Fibroblast of upper back skin (primary cell): ENCODE data around the gene RAP2C.
"Not testable (repeated sequence)": the region's sequence is repeated elsewhere in the genome, so short reads cannot be mapped to it uniquely, and the experiment has no call there.

Experiments
- DNase-seq: peaks from one replicate; pipeline ENCODE4 v3.0.0-alpha.2; 2013

Gene RAP2C

GRCh38 chrX:132193872-132194574 lies 25.2 kb downstream of the RAP2C start:
- no peak for DNase-seq

- no peak for DNase-seq
These were observed 27.3 kb downstream of the RAP2C start for GRCh38 chrX:132191938-132192337.

DNA sequence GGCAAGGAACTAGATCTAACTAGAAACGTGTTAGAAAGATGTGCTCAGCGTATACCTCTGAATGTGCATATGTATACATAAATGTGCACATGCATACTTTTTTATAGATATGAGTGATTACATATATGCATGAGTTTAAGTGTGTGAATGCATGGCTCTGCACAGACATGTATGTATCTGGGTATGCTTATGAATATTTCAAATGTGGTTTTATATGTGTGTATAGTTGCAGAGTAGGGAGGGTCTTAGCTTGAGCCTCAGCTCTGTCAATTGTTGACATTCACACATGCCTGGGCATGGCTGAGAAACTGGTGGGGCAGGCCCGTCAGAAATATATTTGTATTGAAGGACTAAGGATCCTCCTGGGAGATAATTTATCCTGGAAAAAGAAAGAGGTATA lies 31.1 kb downstream of the RAP2C start:
- DNase-seq = no peak

GRCh38 chrX:132187451-132187850 lies 31.8 kb downstream of the RAP2C start:
- DNase-seq = no peak

- DNase-seq = no peak
These were observed 34.4 kb downstream of the RAP2C start for GRCh38 chrX:132184871-132185270.

- DNase-seq = no peak
These were observed 37.9 kb downstream of the RAP2C start for GRCh38 chrX:132181364-132181763.

- no peak for DNase-seq
These were observed 38.3 kb downstream of the RAP2C start for GRCh38 chrX:132180929-132181328.

DNA sequence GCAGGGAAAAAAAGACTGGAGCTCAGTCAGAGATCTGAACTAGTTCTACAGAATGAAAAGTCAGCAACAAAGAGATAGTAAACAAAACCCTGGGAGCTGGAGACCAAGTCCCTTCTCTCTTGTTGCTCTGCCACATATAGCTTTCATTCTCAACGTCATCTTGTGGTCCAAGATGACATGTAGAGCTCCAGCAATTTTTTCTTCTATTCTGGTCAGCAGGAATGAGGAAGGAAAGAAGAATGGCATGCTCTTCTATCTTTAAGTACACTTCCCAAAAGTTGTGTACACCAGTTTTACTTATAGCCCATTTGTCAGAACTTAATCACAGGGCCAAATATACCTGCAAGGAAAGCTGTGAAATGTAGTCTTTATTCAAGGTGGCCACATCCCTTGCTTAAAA lies 45.6 kb downstream of the RAP2C start:
- DNase-seq = peak; percentile 1

DNA sequence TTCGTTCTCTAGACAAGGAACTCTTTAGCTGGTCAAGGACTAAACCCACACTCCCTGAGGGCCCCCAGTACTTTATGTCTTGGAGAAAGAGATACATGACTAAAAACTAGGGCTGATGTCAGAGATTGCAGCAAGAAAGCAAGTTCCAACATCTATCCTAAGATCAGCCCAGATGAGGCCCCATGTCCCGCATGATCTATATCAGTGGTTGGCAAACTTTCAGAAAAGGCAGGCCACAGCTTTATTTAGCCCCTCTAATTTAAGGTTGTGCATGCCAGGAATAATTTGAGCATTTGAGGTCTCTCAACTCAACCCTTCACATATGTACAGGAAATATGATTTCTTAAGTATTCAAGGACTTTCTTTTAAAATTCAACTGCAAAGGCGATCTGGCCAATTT lies 47.4 kb downstream of the RAP2C start:
- DNase-seq = peak; percentile 82

DNA sequence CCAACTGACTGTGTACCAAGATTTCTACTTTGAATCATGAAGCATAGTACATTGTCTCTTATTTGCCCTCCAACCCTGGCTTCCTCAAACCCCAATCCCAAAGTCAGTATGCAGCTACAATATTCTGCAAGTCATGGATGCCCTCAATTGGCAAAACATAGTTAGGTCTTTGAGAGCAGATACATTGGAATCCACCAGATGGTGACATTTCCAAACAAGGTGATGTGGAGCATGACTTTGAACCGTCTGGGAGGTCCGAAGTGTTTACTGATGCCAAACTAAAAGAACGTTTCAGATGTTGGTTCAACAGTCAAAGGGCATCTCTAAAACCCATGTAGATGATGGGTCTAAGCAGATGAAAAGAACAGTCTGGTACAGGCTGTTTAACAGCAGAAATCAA lies 47.8 kb downstream of the RAP2C start:
- DNase-seq = no peak

- DNase-seq = no peak
These were observed 49.7 kb downstream of the RAP2C start for GRCh38 chrX:132169554-132169953.

DNA sequence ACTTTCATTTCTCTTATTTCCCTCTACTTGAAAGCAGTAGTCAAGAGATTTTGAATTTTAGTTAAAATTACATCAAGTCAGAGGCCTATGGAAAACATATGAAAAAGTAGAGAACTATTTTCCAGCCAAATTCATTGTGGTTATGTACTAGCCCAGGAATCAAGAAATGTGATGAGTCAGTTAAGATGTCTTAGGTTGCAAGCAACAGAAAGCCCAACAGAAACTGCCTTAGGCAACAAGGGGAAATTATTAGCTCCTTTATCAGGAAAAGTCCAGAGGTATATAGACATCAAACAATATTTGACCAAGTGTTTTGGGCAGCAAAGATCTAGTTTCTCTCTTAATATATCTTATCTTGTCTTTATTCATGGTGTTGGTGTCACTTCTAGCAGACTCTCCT lies 53.6 kb downstream of the RAP2C start:
- DNase-seq = peak; percentile 34

GRCh38 chrX:132165005-132165404 lies 54.2 kb downstream of the RAP2C start:
- no peak for DNase-seq

- not testable (repeated sequence) for DNase-seq
These were observed 56.2 kb downstream of the RAP2C start for GRCh38 chrX:132163094-132163493.

DNA sequence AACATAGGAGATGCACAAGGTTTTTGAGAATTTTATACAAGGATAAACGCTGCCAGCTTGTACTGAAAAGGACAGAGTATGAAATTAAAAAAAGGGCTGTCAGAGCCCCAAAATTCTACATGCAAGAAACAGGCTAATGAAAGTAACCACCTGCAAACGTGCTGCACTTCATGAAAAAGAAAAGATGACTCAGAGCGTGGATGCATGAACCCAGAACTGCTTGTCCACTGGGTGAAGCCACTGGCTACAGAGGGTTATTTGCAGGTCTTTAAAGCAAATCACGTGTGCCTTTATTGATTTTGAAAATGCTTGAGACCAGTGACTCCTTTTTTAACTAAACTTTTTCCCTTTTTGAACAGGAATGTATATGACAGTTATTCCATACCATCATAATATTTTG lies 66.1 kb downstream of the RAP2C start:
- DNase-seq = no peak
